GM12872 (cell line): ENCODE measurements around the gene VILL.

Experiments used
- TF ChIP-seq, protein P1 (sequence below): IDR thresholded peaks from 3 replicates; pipeline ENCODE4 v1.5.1; 2011; ENCODE audit warnings: low read depth, mild to moderate bottlenecking, low read length, moderate library complexity; ENCODE audit not compliant: insufficient read depth

The VILL gene

GRCh38 chr3:38005076-38006020 is 14.8 kb downstream of the VILL start:
- TF ChIP-seq, protein P1, sequence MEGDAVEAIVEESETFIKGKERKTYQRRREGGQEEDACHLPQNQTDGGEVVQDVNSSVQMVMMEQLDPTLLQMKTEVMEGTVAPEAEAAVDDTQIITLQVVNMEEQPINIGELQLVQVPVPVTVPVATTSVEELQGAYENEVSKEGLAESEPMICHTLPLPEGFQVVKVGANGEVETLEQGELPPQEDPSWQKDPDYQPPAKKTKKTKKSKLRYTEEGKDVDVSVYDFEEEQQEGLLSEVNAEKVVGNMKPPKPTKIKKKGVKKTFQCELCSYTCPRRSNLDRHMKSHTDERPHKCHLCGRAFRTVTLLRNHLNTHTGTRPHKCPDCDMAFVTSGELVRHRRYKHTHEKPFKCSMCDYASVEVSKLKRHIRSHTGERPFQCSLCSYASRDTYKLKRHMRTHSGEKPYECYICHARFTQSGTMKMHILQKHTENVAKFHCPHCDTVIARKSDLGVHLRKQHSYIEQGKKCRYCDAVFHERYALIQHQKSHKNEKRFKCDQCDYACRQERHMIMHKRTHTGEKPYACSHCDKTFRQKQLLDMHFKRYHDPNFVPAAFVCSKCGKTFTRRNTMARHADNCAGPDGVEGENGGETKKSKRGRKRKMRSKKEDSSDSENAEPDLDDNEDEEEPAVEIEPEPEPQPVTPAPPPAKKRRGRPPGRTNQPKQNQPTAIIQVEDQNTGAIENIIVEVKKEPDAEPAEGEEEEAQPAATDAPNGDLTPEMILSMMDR = no peak

GRCh38 chr3:38006031-38006430 is 15.4 kb downstream of the VILL start:
- TF ChIP-seq, protein P1 = no peak

DNA sequence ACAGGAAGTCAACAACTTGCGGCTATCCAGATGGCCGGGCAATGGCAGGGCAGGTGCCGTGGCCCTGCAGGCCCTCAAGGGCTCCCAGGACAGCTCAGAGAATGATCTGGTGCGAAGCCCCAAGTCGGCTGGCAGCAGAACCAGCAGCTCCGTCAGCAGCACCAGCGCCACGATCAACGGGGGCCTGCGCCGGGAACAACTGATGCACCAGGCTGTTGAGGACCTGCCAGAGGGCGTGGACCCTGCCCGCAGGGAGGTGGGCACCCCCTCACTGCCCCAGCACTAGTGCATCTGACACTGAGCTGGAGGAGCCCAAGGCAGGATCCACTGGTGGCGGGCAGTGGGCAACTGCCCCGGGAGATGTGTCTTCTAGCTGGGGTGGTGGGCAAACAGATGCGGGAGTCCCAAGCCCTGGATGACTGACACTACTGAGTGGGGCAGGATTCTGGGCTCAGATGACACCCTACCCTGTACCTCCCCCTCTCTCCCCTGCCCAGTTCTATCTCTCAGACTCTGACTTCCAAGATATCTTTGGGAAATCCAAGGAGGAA is 15.9 kb downstream of the VILL start:
- TF ChIP-seq, protein P1 = no peak

GRCh38 chr3:38007754-38008090 is 17.1 kb downstream of the VILL start:
- TF ChIP-seq, protein P1 = no peak

DNA sequence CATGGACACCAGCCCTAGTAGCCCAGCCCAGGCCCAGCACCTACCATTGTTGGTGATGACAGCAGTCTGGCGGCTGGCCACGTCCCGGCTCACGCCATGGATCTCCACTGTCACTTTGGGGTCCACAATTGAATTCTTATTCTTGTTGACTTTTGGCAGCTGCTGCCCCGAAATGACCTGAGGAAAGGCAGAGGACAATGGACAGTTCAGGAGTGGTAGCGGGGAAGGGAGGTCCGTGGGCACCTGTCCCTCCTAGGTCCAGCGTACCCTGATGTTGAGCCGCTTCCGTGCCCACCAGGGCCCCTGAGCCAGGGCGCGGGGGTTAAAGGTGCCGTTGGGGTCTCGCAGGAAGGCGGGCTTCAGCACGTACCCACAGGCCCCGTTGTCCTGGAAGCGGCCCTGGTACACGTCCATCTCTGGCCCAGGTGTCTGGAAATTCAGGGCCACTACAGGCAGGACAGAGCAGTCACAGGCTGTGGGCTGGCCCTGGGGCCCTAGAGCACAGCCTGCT is 17.7 kb downstream of the VILL start:
- TF ChIP-seq, protein P1 = no peak

GRCh38 chr3:38008971-38009580 is 18.5 kb downstream of the VILL start:
- TF ChIP-seq, protein P1 = no peak
